HG03565 (cell line): ENCODE measurements around the gene MEGF11.
A peak's percentile ranks its signal among the peaks of the same experiment; 100 is the strongest.

Source experiments
- ATAC-seq: cut with Tn5 transposase; IDR thresholded peaks from one replicate; pipeline ENCODE4 v1.9.1; 2021; ENCODE audit warnings: mild to moderate bottlenecking, moderate library complexity; ENCODE audit not compliant: unreplicated experiment

The MEGF11 gene

GRCh38 chr15:66253418-66254088, at the start of gene MEGF11:
Gene MEGF11 (minus strand): TSS chr15:66253750. CDS start chr15:66128403, 125,347 bp downstream.
- no peak for ATAC-seq

GRCh38 chr15:66302489-66303278, 49.1 kb upstream of the MEGF11 start:
- ATAC-seq, result no peak

GRCh38 chr15:66298803-66299251, 45.3 kb upstream of the MEGF11 start:
- ATAC-seq, result no peak

GRCh38 chr15:66296186-66296585, 42.6 kb upstream of the MEGF11 start:
- ATAC-seq, result no peak

- ATAC-seq, result no peak
Measured at GRCh38 chr15:66294932-66295235, 41.3 kb upstream of the MEGF11 start.

GRCh38 chr15:66294157-66294931, 40.8 kb upstream of the MEGF11 start:
- ATAC-seq, result peak; percentile 8

GRCh38 chr15:66293419-66294156, 40.0 kb upstream of the MEGF11 start, which contains the start of gene DIS3L:
Gene DIS3L (plus strand): TSS chr15:66293568. CDS start chr15:66293597, 29 bp downstream.
- ATAC-seq, result peak; percentile 43

GRCh38 chr15:66292571-66293418, 39.2 kb upstream of the MEGF11 start:
- ATAC-seq, result no peak

- no peak for ATAC-seq
Measured at GRCh38 chr15:66291816-66292570, 38.4 kb upstream of the MEGF11 start.

- no peak for ATAC-seq
Measured at GRCh38 chr15:66290518-66290917, 37.0 kb upstream of the MEGF11 start.

- no peak for ATAC-seq
Measured at GRCh38 chr15:66290007-66290406, 36.5 kb upstream of the MEGF11 start.

- no peak for ATAC-seq
Measured at GRCh38 chr15:66288551-66289185, 35.1 kb upstream of the MEGF11 start.

GRCh38 chr15:66288093-66288492, 34.5 kb upstream of the MEGF11 start:
- ATAC-seq, result no peak

GRCh38 chr15:66287461-66288057, 34.0 kb upstream of the MEGF11 start:
- ATAC-seq, result no peak

- ATAC-seq, result no peak
Measured at GRCh38 chr15:66285533-66286280, 32.2 kb upstream of the MEGF11 start.

GRCh38 chr15:66284271-66284670, 30.7 kb upstream of the MEGF11 start:
- ATAC-seq, result no peak

- no peak for ATAC-seq
Measured at GRCh38 chr15:66278671-66279070, 25.1 kb upstream of the MEGF11 start.

- no peak for ATAC-seq
Measured at GRCh38 chr15:66278056-66278455, 24.5 kb upstream of the MEGF11 start.
